ENCODE results near the gene MRPL48.
"Not testable (repeated sequence)": the region's sequence is repeated elsewhere in the genome, so short reads cannot be mapped to it uniquely, and the experiment has no call there.

MRPL48 gene

GRCh38 chr11:73787643-73788558 is at the start of gene MRPL48:
Gene MRPL48, plus strand, starts transcription at chr11:73787874. Its CDS starts 98 bp downstream, at chr11:73787972.
- peak; percentile 92 for DNase-seq

GRCh38 chr11:73743045-73743444 is 44.6 kb upstream of the MRPL48 start:
- DNase-seq = no peak

GRCh38 chr11:73746701-73747100 is 41.0 kb upstream of the MRPL48 start:
- no peak for DNase-seq

GRCh38 chr11:73747762-73748161 is 39.9 kb upstream of the MRPL48 start:
- no peak for DNase-seq

GRCh38 chr11:73748300-73748699 is 39.4 kb upstream of the MRPL48 start:
- DNase-seq = no peak

- no peak for DNase-seq
Observed at GRCh38 chr11:73749118-73749517, 38.6 kb upstream of the MRPL48 start.

GRCh38 chr11:73750228-73750627 is 37.4 kb upstream of the MRPL48 start:
- DNase-seq = no peak

GRCh38 chr11:73750862-73751261 is 36.8 kb upstream of the MRPL48 start:
- DNase-seq = not testable (repeated sequence)

- DNase-seq = no peak
Observed at GRCh38 chr11:73752216-73752867, 35.3 kb upstream of the MRPL48 start.

- no peak for DNase-seq
Observed at GRCh38 chr11:73752903-73753302, 34.8 kb upstream of the MRPL48 start.

GRCh38 chr11:73753938-73754337 is 33.7 kb upstream of the MRPL48 start:
- DNase-seq = no peak

- DNase-seq = no peak
Observed at GRCh38 chr11:73755670-73756069, 32.0 kb upstream of the MRPL48 start.

GRCh38 chr11:73757598-73757997 is 30.1 kb upstream of the MRPL48 start:
- no peak for DNase-seq

GRCh38 chr11:73758451-73758850 is 29.2 kb upstream of the MRPL48 start:
- no peak for DNase-seq

GRCh38 chr11:73759610-73760134 is 28.0 kb upstream of the MRPL48 start:
- DNase-seq = no peak

GRCh38 chr11:73760135-73760678 is 27.5 kb upstream of the MRPL48 start:
- peak; percentile 35 for DNase-seq

- DNase-seq = peak; percentile 89
Observed at GRCh38 chr11:73760679-73761402, 26.8 kb upstream of the MRPL48 start, which contains the start of gene RAB6A. Gene RAB6A, minus strand, starts transcription at chr11:73761074. Its CDS starts 439 bp downstream, at chr11:73760635.

- no peak for DNase-seq
Observed at GRCh38 chr11:73761403-73761945, 26.2 kb upstream of the MRPL48 start.

GRCh38 chr11:73762732-73763131 is 24.9 kb upstream of the MRPL48 start:
- DNase-seq = no peak

GRCh38 chr11:73766763-73767162 is 20.9 kb upstream of the MRPL48 start:
- no peak for DNase-seq

- DNase-seq = not testable (repeated sequence)
Observed at GRCh38 chr11:73770811-73771210, 16.9 kb upstream of the MRPL48 start.
